GM21515 (cell line): Measurements from ENCODE around the gene GSC2.

Experiments
- ATAC-seq: cut with Tn5 transposase; IDR thresholded peaks from one replicate; pipeline ENCODE4 v1.9.1; 2021; ENCODE audit not compliant: unreplicated experiment

Gene GSC2

DNA sequence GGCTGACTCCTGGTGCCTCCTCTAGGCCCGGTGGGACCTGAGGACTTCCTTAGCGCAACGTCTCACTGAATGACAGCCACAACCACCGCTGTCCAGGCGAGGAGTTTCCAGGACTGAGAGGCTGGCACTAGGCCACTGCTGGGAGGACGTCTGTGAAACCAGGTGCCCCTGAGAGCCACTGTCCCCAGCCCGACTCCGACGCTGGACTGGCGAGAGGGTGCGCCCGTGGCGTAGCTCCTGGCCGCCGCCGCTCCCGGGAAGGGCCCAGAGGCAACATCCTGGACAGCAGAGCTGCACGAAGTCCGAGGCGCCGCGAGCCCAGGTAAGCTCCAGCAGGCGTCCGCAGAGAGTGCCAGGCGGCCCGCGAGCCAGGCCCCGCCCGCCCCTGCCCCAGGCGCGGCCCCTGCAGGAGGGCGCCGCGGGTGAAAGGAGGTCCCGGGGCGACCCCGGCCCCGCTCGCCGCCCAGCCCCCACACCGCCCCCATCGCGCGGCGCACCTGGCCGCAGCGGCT lies 28.4 kb downstream of the GSC2 start:
- peak; percentile 12 for ATAC-seq

GRCh38 chr22:19120829-19121630 lies 29.1 kb downstream of the GSC2 start:
- no peak for ATAC-seq

DNA sequence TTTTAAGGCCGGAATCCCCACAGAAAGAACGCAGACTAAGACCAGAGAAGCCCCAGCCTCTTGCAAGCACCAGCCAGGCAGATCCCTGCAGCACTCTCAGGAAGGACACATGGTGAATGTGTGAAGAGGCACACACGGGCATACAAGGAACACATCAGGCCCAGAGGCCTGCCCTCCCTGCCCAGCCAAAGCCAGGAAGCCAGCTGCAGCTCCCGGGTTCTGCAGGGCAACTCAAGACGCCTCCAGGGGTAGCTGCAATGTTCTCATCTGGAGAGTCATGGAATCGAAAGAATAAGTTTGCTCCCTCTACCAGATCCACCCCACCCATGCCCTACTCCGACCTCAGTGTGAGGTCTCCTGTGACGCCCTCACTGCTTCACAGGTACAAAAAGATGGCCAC lies 30.1 kb downstream of the GSC2 start:
- ATAC-seq = no peak

GRCh38 chr22:19118329-19118880 lies 31.7 kb downstream of the GSC2 start:
- peak; percentile 41 for ATAC-seq

DNA sequence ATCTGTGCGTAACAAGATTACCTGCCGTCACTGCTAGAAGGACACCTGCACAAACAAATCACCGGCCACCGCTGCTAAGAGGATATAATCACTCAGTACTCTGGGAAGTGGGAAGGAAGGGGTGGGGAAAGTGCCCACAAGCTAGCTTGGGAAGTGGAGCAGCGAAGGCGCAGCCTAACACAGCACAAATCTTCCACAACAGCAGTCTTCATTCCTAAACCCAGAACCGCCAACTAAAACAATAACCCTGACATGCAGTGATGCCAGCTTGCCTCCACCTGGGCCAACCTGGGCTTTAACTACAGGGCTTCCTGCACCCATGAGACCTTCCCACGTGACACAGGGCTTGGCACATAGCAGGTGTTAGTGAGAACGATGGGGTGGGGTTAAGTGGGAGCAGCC lies 33.0 kb downstream of the GSC2 start:
- ATAC-seq = no peak

DNA sequence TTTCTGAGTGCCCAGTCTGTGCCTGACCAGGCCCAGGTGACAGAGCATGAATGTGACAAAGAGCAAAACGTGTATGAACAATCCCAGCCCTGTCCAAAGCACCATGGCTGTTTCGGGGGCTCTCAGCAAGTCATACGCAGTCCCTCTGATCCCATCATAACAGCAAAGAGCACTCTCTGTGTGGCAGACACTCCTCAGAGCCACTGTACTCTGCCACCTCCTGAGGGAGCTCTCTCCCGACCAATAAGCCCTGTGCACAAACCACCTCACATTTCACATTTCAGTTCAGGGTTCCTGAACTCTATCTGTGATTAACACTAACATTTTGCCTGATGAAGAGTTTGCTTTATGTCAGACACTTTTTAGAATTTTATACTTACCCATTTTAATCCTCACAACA lies 34.5 kb downstream of the GSC2 start:
- ATAC-seq = no peak

GRCh38 chr22:19114984-19115552 lies 35.0 kb downstream of the GSC2 start:
- no peak for ATAC-seq

- no peak for ATAC-seq
These were observed 36.7 kb downstream of the GSC2 start for GRCh38 chr22:19113429-19113828.

DNA sequence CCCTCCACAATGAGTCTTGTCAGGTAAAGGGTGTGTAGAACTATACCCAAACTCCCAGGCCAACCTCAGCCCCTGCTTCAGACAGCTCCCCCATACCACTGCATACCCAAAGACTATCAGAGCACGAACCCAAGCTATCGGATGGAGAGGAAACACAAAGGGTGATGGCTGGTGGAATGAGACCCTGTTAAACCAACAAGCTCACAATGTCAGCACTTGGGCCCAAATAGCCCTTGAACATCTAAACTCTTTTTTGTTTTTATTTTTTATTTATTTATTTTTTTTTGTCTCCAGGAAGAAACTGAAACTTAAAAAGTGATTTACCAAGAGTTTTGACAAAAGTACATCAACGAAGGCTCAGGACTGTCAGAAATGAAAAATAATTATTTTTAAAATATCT lies 38.5 kb downstream of the GSC2 start:
- no peak for ATAC-seq

DNA sequence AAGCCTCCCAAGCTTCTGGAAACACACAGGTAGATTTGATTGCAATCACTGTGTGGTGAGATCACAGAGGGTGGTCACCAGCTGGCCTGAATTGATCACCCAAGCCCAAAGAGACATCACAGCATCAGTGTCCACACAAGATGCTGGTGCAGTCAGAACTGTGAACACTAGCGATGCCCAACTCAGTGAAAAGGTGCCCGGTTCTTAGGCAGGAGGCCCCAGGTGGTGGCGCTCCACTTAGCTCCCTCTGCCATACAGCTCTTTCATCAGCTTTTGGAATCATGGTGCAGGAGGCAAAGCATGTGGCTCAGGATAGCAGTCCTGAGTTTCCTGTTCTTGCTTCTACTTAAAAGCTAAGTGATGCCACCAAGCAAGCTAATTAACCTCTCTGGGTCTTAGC lies 39.0 kb downstream of the GSC2 start:
- no peak for ATAC-seq

DNA sequence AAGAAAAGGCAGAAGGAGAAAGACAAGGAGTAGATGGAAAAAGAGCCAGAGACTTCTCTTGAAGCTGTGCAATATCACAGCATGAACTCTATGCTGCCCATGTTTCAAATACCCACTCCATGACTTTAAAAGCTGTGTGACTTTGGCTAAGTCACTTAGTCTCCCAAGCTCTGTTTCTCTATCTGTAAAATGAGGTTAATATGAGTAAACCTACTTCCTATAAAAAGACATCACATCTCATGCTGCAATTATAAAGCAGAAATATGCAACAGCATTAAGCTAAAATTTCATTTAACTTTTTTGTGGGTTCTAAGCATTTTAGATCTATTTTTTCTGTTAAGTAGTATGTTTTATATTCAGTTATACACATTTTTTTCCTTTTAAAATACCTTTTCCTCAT lies 39.4 kb downstream of the GSC2 start:
- ATAC-seq = no peak

DNA sequence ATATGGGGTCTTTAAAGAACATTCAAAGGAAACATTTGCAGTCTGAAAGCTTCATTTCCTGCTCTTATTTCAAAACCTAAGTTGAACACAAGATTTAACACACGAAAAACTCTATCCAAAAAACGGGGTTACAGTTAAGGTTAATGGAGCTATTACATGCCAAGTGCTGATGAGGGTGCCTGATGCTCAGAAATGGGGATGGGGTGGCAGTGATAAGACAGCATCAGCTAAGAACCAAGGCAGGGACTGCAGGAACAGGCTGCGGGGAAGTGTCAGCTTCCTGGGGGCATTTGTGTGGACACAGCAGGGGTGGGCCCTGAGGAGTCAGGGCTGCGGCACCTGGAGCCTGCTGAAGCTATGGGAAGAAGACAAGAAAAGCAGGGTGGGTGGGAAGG lies 40.0 kb downstream of the GSC2 start:
- no peak for ATAC-seq

GRCh38 chr22:19109198-19110063 lies 40.7 kb downstream of the GSC2 start:
- peak; percentile 48 for ATAC-seq

DNA sequence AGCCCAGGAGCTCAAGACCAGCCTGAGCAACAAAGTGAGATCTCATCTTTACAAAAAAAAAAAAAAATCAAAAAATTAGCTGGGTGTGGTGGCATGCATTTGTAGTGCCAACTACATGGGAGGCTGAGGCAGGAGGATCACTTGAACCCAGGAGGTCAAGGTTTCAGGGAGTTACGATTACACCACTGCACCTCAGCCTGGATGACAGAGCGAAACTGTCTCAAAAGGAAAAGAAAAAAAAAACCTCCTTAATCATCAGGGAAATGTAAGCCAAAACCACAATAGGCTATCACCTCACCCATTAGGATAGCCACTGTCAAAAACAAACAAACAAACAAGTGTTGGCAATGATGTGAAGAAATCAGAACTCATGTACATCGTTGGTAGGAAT lies 41.3 kb downstream of the GSC2 start:
- no peak for ATAC-seq

DNA sequence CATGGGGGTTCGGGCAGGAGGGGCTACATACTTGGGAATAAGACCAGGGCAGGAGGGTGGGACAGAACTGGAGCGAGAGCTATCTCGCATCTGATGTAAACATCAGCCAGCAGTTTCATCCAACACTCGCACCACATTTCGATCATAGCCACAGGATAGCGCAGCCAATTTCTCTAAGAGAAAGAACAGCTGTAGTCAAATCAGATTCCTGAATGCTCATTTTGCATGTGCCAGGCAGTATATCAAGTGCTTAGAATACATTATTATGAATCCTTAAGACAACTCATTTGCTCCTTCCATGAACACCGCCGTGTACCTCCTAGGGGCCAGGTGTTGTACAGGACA lies 42.4 kb downstream of the GSC2 start:
- no peak for ATAC-seq

DNA sequence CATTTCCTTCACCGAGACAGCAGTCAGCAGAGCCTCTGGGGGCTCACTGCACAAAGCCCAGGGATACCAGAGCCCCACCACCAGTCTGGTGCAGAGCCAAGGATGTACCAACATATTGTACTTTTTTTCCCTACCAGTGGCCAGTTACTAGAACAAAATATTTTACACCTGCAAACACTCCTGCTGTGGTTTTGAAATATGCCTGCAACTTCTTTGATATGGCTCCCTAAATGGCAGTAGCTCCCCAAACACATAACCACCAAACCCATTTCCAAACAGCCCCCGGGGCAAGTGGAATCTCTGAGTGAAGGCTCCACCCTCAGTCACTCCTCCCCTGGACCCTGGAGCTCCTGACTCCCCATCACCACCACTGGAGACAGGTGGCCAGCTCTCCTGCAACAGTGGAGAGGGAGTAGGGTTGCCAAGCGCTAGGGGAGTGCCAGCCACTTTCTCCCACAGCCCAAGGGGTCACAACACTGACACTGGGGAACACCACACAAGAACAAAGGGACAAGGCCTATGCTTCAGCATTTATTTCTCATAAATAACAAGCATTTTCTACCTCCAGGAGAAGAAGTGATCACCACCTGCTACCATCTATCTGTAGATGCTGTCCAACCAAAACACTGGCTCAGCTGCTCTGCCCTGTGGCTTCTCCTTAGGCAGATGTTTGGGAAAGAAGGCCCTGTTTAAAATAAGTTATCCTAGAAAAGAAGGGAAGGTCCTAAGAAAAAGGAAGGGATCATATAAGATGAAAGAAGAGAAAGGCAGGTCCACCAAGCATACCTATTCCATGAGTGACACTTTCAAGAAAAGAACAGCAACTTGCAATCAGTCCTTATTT lies 43.0 kb downstream of the GSC2 start:
- ATAC-seq = no peak

DNA sequence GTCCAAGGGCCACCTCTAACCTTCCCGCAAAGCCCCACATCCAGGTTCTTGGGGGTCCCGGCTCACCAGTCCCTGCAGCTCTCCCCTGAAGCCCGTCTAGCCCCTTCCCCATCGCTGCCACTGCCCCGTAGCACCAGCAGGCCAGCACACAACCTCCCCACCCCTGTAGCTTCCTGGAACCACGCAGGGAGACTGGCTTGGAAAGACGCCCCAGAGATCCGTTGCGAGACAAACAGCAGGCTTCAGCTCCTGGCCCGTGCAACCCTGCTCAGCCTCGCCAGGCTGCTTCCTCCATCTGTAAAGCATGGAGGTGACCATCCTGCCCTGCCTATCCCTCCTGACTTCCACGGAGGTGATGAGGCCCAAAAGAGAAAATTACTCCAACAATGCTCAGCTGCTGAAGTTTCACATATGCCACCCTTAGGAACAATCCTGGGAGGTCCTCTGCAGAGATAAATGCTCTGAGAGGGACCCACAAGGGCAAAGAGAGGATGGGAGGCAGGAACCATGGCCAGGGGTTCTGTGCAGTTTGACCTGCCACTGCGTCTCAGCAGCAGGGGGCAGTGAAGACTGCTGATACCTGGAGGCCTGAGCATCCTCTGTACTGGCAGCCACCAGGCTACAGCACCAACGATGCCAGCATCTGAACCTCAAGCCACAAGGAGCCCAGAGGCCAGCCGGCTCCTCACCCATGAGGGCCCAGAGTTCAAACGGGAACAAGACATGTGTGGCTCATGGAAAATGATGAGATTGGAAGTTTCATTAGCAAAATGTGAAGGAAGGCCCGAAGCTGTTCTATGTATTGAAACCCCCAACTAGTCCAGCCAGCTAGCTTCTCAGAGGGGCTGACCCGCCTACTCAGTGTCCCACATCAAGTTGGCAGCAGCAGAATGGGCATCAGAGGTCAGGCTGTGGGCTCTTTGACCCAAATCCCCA lies 44.0 kb downstream of the GSC2 start:
- ATAC-seq = no peak

GRCh38 chr22:19105456-19105855 lies 44.6 kb downstream of the GSC2 start:
- no peak for ATAC-seq
